Left renal cortex interstitium (tissue), 4 donors: ENCODE measurements around the gene GAK. TPM values are rescaled to one million over a fixed set of nuclear protein-coding genes. Genes with fewer than 3 reads are reported as not detected.

Source experiments
- DNase-seq, 4 donors: peaks; one replicate each; pipeline ENCODE4 v3.0.0-alpha.2; 2013; ENCODE audit warnings: low read depth in 4 of 4, low spot score in 2 of 4, missing footprints in 1 of 4
- polyA plus RNA-seq, 4 donors: library from polyadenylated mRNA; unstranded; fragments of 120-200 nt; gene quantifications; one replicate each; pipeline ENCODE4 v1.2.1, GENCODE V29; 2013; ENCODE audit not compliant: insufficient read length in 4 of 4

The GAK gene
- polyA plus RNA-seq, 4 donors = 47.4 to 91.5 (median 70.5) TPM

GRCh38 chr4:856225-856901 is 75.8 kb downstream of the GAK start:
- no peak for DNase-seq

GRCh38 chr4:855880-856224 is 76.3 kb downstream of the GAK start:
- no peak for DNase-seq

GRCh38 chr4:854356-854755 is 77.8 kb downstream of the GAK start:
- no peak for DNase-seq

GRCh38 chr4:853416-853781 is 78.7 kb downstream of the GAK start:
- no peak for DNase-seq

- DNase-seq = no peak
These were observed 80.2 kb downstream of the GAK start for GRCh38 chr4:851701-852430.

GRCh38 chr4:850323-850945 is 81.7 kb downstream of the GAK start:
- no peak for DNase-seq

GRCh38 chr4:849478-850175 is 82.5 kb downstream of the GAK start:
- DNase-seq = no peak

- DNase-seq = no peak
These were observed 83.2 kb downstream of the GAK start for GRCh38 chr4:848803-849477.

- DNase-seq = no peak
These were observed 83.8 kb downstream of the GAK start for GRCh38 chr4:848307-848691.

- DNase-seq = no peak
These were observed 86.3 kb downstream of the GAK start for GRCh38 chr4:845836-846251.

- no peak for DNase-seq
These were observed 86.8 kb downstream of the GAK start for GRCh38 chr4:845233-845835.

GRCh38 chr4:844752-845232 is 87.3 kb downstream of the GAK start:
- no peak for DNase-seq

GRCh38 chr4:839675-840443 is 92.3 kb downstream of the GAK start:
- DNase-seq = no peak

GRCh38 chr4:837772-838171 is 94.3 kb downstream of the GAK start:
- DNase-seq = no peak

- DNase-seq = no peak
These were observed 95.3 kb downstream of the GAK start for GRCh38 chr4:836750-837301.

- no peak for DNase-seq
These were observed 96.1 kb downstream of the GAK start for GRCh38 chr4:836003-836511.

GRCh38 chr4:835148-836002 is 96.7 kb downstream of the GAK start:
- no peak for DNase-seq
